Stimulated activated CD4-positive, alpha-beta T cell treated with anti-CD3 and anti-CD28 coated beads, Interleukin-15, amount 100 ng/mL, for 1 hour (primary cell): ENCODE data around the gene CENPO.
"Not testable (repeated sequence)": the region's sequence is repeated elsewhere in the genome, so short reads cannot be mapped to it uniquely, and the experiment has no call there.

Experiments
- DNase-seq, 2 donors: peaks; one replicate each; pipeline ENCODE4 v3.0.0-alpha.2; 2020; ENCODE audit warnings: low read depth in 1 of 2, low spot score in 1 of 2

Gene CENPO

DNA sequence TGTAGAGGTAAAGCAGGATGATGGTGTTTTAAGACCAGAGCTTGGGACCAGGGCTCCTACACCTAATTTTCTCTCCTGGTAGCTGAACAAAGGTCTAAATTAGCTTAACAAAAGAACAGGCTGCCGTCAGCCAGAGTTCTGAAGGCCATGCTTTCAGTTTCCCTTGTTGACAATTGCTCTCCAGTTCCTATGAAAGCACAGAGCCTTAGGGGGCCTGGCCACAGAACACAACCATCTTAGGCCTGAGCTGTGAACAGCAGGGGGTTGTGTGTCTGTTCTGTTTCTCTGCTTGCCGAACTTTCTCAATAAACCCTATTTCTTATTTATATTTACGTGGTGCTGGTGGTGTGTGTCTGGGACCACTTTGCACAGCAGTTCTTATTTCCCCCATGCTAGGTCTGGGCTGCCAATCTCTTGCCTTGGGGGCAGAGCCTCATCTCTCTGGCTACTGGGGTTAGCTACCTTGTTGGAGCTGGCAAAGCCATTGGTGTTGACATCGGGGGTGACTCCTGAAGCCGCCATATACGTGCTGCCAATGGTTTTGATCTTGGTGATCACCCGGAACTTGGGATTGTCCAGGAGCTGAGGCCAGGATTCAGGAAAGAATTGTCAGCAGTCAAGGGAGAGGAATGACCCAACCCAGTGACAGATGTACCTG, 29.0 kb downstream of the CENPO start:
- no peak for DNase-seq

DNA sequence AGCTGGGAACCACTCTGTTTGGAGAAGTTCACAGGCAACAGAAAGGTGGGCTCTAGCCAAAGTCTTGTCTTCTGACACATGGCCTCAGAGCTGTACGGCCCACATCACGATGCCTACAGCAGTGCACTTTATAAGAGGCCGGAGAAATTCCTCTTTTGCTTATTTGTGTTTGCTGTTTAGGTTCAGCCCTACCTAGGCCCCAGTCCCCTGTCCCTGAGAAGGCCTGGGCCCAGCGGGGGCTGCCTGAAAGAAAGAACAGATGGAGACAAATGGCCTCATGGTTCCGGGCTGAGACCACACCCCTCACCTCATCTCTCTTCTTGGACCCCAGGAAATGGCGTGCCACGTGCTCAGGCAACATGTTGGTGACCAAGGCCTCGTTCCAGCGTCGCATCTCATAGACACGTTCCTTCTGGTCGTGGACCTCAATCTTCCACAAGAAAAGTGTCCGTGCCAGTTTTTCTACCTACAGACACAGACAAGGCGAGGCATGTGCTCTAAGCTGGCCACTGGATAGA, 30.9 kb downstream of the CENPO start:
- DNase-seq, result no peak

DNA sequence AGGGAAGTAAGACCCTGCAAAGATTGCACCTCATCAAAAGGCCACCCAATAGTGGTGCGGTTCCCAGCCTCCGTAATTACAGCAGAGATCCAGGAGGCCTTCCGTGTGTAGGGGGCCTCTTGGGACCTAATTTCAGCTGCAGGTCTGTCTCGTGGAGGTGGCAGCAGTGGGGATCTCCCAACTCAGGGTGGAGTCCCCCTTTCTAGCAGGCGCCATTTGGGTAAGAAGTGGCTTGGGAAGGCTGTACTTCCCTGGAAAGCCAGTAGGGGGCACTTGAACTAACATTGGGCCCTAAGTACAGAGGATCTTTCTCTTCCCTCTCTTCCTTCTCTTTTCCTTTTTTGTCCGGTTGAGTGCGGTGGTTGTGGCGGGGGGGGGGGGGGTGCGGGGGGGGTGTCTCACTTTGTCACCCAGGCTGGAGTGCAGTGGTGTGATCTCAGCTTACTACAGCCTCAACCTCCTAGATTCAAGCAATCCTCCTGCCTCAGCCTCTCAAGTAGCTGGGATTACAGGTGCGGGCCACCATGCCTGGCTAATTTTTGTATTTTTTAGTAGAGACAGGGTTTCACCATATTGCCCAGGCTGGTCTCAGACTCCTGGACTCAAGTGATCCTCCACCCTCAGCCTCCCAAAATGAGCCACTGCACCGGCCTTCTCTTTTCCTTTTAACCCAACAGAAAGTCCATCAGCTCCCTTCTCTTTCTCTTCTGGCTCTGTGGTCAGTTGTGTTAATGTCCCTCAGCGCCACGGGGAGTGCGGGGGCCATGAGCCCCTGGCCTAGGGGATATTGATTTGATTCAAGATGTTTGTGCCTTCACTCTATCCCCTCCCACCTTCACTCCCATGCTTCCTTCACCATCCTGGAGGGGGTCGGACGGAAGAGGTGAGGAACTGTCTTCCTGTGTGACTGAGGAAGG, 32.0 kb downstream of the CENPO start:
- DNase-seq, result no peak

DNA sequence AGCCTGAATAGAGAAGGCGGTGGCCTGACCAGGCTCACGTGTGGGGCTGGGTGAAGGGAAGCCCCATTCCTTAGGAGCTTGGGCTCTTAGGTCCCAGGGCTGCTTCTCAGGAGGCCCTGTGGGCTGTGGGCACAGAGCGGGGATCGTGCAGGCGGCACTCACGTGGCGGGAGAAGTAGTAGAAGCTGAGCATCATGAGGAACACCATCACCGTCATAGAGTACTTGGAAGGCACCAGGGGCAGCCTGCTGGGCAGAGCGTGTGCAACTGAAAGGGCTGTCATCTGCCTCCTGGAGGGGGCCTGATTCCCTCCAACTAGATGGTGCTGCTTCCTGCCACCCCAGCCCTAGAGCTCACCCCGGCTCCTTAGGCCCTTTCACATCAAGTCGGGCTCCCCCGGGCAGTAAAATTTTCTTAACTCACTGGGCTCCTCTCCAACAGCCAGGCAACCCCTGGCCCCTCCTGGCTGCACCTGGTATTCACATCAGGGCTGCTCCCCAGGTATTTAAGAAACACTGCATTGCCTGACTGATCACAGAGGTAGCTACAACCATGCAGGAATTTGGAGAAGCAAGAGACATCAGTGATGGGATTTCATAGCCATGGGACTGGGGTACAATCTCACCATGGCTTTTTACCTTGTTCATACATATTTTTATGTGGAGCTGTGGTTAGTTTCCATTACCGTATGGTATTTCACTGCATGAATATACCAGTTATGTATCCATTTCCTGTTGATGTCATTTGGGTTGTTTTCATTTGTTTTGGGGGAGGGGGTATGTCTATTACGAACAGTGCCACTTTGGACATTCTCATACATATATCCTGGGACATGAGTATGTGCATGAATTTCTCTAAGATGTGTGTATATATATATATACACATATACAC, 32.9 kb downstream of the CENPO start:
- no peak for DNase-seq

DNA sequence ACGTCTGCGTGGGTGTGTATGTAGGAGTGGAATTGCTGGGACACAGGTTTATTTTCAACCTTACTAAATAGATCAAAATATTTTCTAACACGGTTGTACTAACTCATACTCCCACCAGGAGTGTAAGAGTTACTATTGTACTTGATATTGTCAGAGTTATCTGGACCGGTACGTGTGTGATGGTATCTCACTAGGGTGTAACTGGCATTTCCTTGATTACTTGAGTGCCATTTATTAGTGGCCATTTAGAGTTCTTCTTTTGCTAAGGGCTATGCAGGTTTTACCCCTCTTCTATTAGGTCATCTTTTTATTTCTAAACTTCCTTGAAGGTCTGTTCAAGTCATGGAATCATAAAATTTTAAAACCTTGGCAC, 33.5 kb downstream of the CENPO start:
- DNase-seq, result no peak

DNA sequence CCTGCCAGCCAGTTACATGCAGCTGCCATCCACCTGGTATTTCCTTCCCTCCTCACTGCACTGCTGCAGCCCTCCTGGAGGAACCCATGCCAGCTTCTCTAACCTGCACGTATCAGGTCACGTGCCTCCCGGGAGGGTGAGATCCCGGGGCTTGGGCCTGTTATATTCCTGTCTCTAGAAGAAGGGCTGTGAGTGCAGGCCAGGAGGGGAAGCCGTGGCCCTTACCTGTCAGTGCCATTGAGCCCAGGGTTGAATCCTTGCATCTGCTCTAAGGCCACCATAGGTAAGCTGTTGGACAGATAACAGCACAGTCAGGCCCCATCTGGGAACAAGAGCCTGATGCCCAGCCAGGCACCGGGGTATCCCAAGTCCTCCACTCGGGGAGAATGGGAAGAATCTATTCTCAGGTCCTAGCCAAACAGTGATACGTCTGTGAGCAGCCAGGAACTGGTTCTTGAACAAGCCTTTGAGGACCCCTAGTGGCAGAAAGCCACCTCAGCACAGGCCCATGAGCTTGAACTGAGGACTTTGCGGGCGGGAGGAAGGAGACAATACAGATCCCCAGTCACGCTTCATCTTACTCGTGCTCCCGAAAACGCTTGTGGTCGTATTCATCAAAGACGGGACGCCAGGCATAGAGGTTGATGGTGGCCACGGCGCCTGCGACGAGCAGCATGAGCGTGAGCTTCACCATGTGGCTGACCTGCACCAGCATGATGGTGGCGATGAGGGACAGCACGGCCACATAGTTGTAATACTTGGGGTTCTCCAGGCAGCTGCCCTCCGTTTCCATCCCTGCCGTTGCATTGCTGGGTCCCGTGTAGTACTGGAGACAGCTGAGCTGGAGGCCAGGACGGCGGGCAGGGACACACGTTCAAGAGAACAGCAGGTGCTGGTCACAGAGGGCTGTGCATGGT, 34.4 kb downstream of the CENPO start:
- peak; percentile 42 to 47 for DNase-seq

DNA sequence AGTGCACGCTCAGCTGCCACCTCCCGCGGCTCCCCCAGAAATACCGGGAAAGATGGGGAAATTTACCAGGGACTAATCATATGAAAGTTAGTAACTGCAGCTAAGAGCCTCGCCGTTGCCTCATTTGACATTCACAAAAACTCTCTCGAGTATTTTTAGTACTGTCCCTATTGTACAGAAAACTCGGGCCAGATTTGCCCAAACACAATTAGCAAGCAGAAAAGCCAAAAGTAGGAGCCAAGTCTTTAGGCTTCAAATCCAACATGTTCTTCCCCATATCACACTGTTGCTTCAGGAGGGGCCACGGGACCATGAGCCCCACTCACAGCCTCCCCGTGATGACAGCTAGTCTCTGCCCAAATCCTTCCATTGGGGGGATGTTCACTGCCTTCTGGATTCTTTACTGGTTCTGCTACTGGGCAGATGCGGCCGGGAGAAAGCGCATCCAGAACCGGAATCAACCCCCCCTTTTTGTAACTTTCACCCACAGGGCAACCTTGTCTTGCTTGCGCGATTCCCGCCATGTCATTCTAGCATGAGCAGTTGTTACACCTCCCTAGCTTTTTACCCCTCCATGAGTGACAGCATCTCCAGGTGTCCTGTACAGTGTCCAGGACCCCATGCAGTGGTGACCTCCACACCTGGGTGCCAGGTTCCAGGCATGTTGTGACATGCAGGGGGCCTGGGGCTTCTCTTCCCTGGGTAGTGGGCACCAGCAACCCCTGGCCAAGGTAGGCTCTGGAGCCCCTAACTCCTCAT, 35.2 kb downstream of the CENPO start:
- DNase-seq, result no peak

DNA sequence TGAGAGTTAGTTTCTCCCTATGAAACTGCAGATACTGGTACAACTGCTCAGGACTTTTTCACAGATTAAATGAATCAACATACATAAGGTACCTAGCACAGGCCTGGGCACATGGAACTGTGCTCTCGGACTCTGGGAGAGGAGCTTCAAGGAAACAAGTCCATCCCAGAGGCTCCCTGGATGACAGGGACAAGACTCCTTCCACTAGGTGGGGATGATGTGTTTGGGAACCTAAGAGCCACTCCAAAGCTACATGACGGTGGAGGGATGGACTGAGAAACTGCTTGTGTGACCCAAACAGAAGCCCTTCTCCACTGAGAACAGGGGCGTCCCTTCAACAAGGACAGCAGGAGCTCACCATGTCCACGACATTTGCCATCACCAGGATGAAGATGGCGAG, 37.1 kb downstream of the CENPO start:
- no peak for DNase-seq

DNA sequence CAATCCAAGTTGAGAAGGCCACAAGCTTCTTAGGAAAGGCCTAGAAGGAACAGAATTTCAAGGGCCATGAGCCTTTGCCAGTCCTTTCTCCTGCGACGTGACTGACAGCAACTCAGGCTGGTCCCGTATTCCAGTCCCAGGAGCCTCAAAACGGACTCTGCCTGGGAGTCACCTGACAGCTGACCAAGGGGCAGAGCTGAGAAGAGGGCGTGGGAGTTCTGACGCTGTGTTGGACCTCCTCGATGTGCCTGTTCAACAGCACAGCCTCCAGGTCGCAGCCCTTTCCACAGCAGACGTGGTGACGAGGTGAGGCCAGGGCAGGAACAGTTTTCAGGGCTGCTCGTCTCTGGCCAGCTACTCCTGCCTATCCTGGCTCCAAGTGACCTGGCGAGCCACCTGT, 37.6 kb downstream of the CENPO start:
- no peak for DNase-seq

DNA sequence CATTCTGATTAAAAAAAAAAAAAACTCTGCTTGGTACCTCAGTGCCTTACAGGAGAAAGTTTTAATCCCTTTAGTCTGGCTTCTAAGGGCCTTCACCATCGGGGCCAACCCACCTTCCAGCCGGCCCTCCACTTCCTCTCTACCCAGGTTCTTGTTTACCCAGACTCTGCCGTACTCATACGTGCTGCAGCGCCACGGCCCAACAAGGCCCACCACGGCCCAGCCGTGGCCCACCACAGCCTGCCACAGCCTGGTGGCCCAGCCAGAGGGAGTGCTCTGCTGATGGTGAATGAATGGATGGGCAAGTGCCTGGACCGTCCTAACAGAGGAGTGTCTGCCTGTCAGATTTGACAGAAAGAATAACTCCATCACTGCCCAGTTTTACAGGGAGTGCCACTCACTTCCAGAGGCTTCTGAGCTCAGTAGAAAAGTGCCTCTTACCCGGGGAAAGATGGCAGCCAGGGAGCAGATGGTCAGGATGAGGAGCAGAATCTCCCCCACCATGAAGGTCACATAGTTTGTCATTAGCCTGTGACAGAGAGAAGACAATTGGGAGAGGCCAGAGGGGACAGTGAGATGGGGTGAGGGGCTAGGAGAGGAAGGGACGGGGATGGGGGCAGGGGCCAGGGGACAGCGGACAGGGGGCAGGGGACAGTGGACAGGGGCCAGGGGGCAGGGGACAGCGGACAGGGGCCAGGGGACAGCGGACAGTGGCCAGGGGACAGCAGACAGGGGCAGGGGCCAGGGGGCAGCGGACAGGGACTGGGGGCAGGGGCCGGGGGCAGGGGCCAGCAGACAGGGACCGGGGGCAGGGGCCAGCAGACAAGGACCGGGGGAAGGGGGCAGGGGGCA, 38.2 kb downstream of the CENPO start:
- no peak for DNase-seq

DNA sequence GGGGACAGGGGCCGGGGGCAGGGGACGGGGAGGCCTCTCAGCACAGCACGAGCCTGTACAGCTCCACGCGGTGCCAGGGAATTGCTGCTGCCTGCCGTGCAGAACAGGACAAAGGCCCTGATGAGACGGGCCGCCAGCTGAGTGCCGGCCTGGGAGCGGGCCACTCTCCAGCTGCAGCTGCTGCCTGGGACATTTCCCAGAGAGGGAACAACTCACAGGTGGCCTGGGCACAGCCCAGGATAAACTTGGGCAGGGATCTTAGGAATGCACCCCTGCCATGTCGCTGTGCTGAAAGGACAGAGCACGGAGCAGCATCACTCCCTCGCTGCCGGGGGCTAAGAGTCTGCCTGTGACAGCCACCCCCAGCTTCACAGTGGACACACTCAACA, 38.8 kb downstream of the CENPO start:
- DNase-seq, result no peak

DNA sequence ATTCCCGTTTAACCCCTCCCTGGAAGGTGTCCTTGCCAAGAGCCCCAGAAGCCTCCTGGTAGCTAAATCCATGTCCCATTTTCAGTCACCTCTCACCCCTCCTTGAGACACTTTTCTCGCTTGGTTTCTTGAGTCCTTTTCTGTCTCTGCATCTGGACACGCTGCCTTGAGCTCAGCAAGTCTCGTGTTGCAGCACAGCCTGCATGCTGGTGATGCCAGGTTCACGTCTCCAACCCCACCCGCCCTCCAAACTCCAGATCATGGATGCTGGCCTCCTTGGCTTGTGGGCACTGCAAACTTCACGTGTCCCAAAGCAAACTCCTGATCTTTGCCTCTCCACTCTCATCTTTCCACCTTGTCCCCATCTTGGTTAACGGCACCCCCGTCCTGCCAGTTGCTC, 39.3 kb downstream of the CENPO start:
- no peak for DNase-seq

DNA sequence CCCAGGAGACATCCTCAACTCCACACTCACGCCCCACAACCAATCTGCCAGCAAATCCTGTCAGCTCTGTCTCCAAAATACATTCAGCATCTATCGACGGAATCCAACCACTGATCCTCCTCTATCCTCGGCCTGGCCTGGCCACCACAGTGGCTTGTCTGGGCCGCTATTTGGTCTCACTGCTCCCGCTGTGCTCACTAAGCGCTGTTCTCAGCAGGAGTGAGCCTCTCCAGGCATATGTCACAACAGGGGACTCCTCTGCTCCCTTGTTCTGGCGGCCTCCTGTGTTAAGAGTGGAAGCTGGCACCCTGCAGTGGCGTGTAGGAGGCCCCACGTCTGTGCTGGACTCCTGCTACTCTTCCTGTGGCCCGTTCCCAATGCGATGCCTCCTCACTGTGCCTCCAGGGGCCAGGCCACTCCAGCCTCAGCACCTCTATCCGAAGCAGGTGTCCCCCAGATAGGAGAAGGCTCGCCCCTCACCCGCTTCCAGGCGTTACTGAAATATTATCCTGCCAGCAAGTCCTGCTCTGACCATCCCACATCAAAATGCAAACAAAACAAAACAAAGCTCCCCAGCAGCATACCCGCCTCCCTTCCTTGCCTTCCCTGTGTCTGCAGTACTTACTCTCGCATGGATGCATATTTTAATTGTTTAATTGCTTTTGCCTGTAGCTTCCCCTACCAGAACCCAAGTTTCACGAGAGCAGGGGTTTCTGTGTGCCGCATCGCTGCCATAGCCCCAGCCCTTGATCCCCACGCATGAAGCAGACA, 39.9 kb downstream of the CENPO start:
- no peak for DNase-seq

DNA sequence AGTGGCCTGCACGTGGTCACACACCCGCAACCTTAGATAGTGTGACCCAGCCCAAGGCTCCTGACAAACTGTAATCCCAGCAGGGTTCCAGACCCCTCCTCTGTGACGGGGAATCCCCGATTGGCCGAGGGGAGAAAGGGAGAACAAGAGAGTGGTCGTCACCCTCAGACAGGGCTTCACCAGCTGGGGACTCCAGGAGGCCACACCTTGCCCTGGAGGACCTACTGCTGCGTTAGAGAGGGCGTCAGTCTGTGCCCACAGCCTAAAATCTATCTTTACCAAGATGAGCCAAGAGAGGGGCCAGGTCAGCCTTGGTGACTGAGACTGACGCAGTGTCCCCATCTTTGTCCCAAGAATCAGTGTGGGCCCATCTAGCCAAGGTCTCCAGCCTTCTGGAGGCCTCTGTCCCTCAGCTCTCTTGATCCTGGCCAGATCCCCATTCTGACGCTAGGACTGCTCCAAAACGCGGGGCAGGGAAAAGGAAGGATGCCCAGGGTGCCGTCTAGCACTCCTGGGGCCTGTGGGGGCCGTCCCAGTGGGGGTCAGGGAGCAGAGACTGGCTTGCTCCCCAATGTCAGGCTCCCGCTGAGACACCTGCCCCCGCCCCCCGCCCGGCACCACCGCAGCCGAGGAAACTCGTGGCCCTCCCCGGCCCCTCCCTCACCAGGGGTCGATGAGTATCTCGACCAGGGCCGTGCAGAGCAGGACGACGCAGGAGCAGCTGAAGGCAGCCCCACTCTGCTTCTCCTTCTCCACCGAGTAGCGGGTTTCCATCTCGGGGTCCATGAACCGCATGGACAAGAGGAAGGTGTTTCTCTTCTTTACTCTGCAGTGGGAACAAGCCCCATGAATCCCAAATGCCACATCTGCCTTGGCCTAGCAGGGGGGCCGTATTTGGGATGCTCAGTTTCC, 40.9 kb downstream of the CENPO start:
- no peak for DNase-seq

DNA sequence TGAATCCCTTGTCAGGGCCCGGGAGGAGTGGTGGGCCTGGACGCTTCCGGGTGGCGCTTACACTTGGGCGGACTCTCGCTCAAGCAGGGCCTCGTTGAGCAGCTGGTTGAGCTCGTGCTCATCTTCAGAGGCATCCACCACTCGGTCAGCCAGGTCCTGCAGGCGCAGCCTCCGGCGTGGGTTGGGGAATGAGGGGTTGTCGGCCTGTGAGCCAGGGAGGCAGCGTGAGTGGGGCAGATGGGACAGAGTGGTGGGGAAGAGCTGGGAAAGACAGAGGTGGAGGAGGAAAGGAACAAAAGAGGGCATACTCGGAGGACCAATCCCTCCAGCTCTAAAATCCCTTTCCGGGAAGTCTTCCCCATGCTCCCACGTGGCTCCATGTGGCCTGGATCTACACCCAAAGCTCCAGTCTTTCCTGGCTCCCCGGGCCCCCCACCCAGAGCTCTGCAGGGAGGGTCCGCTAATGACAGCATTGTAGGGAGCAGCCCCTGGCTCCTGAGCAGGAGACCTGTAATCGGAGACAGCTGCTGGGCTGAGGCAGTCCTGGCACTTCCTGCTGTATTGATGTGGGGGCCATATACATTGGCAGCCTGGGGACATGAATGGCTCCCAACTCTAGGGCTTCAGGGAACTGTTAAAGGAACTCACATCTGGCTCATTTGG, 41.6 kb downstream of the CENPO start:
- DNase-seq, result no peak

DNA sequence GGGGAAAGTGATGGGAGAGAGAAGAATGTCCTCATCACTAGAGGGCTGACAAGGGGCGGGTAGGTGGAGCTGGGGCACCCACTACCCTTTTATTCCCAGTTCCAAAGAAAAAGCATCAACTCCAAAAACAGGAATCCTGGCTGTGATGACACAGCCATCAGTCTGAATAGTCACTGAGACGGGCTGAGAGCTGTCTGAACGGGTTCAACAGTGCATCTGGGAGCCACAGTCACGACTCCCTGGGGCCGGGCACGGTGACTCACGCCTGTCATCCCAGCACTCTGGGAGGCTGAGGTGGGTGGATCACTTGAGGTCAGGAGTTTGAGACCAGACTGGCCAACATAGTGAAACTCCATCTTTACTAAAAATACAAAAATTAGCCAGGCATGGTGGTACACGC, 42.2 kb downstream of the CENPO start:
- DNase-seq, result not testable (repeated sequence)
